SK-N-SH (cell line): Measurements from ENCODE around the gene PPP5C. TPM values are rescaled to one million over a fixed set of nuclear protein-coding genes. Genes with fewer than 3 reads are reported as not detected.
"Not testable (repeated sequence)": the region's sequence is repeated elsewhere in the genome, so short reads cannot be mapped to it uniquely, and the experiment has no call there.

Source experiments
- CTCF ChIA-PET: fragments of 300-600, 350-600 bp; formaldehyde crosslinking; extraction: SDS; loops from one replicate; lab custom pipeline; 2021; lab: Yijun Ruan, JAX
- POLR2A ChIA-PET: fragments of 350-600 bp; sonication (Branson Sonifier 250); formaldehyde crosslinking; extraction: SDS; loops from one replicate; lab custom pipeline; 2020; ENCODE audit warnings: antibody characterized with exemption, inconsistent platforms; lab: Yijun Ruan, JAX
- DNase-seq: peaks from one replicate; pipeline ENCODE4 v3.0.0; 2012
- H2AFZ ChIP-seq: fragments of 200-600 bp; sonication (generic); 2 replicates; pipeline ENCODE4 v1.8.1; 2016; ENCODE audit warnings: antibody characterized with exemption, mild to moderate bottlenecking, low read depth
- H3F3A ChIP-seq: fragments of 200-600 bp; sonication (generic); replicated peaks from 2 replicates; pipeline ENCODE3; 2016; ENCODE audit warnings: antibody characterized with exemption, mild to moderate bottlenecking; ENCODE audit not compliant: insufficient read depth
- H3K27ac ChIP-seq, 2 experiments: fragments of 200-500 bp in 1 of 2; fragments of 200-600 bp in 1 of 2; sonication (Bioruptor generic) in 1 of 2; sonication (generic), shearing (Covaris generic) in 1 of 2; 2 replicates each; pipeline versions ENCODE4 v1.5.1 to v1.6.1; 2014 to 2016; ENCODE audit warnings: low read depth in 2 of 2, inconsistent platforms in 1 of 2, low read length in 1 of 2, mild to moderate bottlenecking in 1 of 2, mixed read lengths in 1 of 2
- H3K27me3 ChIP-seq: fragments of 200-600 bp; sonication (generic), shearing (Covaris generic); 2 replicates; pipeline ENCODE4 v1.6.1; 2016; ENCODE audit warnings: mixed run types; ENCODE audit not compliant: insufficient read depth
- H3K36me3 ChIP-seq, 2 experiments: fragments of 200-500 bp in 1 of 2; fragments of 200-600 bp in 1 of 2; sonication (Bioruptor generic) in 1 of 2; sonication (generic) in 1 of 2; replicated peaks in 1 of 2; 2 replicates each; pipeline versions ENCODE3 to v1.5.1; 2014 to 2016; ENCODE audit warnings: low read length in 1 of 2, mild to moderate bottlenecking in 1 of 2; ENCODE audit not compliant: insufficient read depth in 2 of 2, control insufficient read depth in 1 of 2
- H3K4me1 ChIP-seq, 2 experiments: fragments of 200-500 bp in 1 of 2; fragments of 200-600 bp in 1 of 2; sonication (Bioruptor generic) in 1 of 2; sonication (generic), shearing (Covaris generic) in 1 of 2; 2 replicates each; pipeline versions ENCODE4 v1.5.1 to v1.6.1; 2014 to 2016; ENCODE audit warnings: low read depth in 1 of 2, low read length in 1 of 2, mixed run types in 1 of 2; ENCODE audit not compliant: insufficient read depth in 2 of 2, control insufficient read depth in 1 of 2
- H3K4me2 ChIP-seq: fragments of 200-600 bp; sonication (generic), shearing (Covaris generic); 2 replicates; pipeline ENCODE4 v1.6.1; 2017; ENCODE audit warnings: mixed run types
- H3K4me3 ChIP-seq, 2 experiments: fragments of 200-500 bp in 1 of 2; fragments of 200-600 bp in 1 of 2; sonication (Bioruptor generic) in 1 of 2; sonication (generic), shearing (Covaris generic) in 1 of 2; 2 replicates each; pipeline versions ENCODE4 v1.5.1 to v1.8.1; 2014 to 2016; ENCODE audit warnings: low read depth in 2 of 2, inconsistent platforms in 1 of 2, low read length in 1 of 2, mild to moderate bottlenecking in 1 of 2, mixed read lengths in 1 of 2, moderate library complexity in 1 of 2
- H3K79me2 ChIP-seq: fragments of 200-600 bp; sonication (generic); 2 replicates; pipeline ENCODE4 v1.8.1; 2017; ENCODE audit warnings: mild to moderate bottlenecking; ENCODE audit not compliant: insufficient read depth
- H3K9ac ChIP-seq: fragments of 200-600 bp; sonication (generic); 2 replicates; pipeline ENCODE4 v1.6.1; 2017; ENCODE audit warnings: mixed run types
- H3K9me2 ChIP-seq: fragments of 200-600 bp; sonication (generic); 2 replicates; pipeline ENCODE4 v1.6.1; 2017; ENCODE audit warnings: mixed run types
- H3K9me3 ChIP-seq: fragments of 200-600 bp; sonication (generic); 2 replicates; pipeline ENCODE4 v1.6.1; 2017; ENCODE audit warnings: mixed run types, mild to moderate bottlenecking, moderate library complexity
- H4K20me1 ChIP-seq: fragments of 200-600 bp; sonication (generic); 2 replicates; pipeline ENCODE4 v1.6.1; 2017; ENCODE audit warnings: mild to moderate bottlenecking, mixed run types; ENCODE audit not compliant: insufficient read depth
- CHD2 ChIP-seq: fragments of 150-350 bp; IDR thresholded peaks from 2 replicates; pipeline ENCODE4 v1.6.1; 2018; ENCODE audit warnings: low read length; ENCODE audit not compliant: partially characterized antibody
- ELF1 ChIP-seq: IDR thresholded peaks from 2 replicates; pipeline ENCODE4 v1.4.0; 2012
- EP300 ChIP-seq, 2 experiments: IDR thresholded peaks; 2 replicates each; pipeline versions ENCODE4 v1.4.0 to v1.6.1; 2012; ENCODE audit warnings: borderline replicate concordance in 1 of 2, low read depth in 1 of 2, low read length in 1 of 2
- FOSL2 ChIP-seq: IDR thresholded peaks from 2 replicates; pipeline ENCODE4 v1.4.0; 2012; ENCODE audit warnings: low read depth, mild to moderate bottlenecking, moderate library complexity, borderline replicate concordance
- FOXJ3 ChIP-seq: sonication (generic); formaldehyde crosslinking; IDR thresholded peaks from 2 replicates; pipeline ENCODE4 v1.5.1; 2020; ENCODE audit warnings: mild to moderate bottlenecking, missing genetic modification reagents
- MAX ChIP-seq: IDR thresholded peaks from 2 replicates; pipeline ENCODE4 v1.4.0; 2012; ENCODE audit warnings: low read depth
- MXI1 ChIP-seq: IDR thresholded peaks from 2 replicates; pipeline ENCODE4 v1.6.1; 2012; ENCODE audit warnings: mild to moderate bottlenecking, low read depth, low read length, improper control_type of control experiment
- NRF1 ChIP-seq: IDR thresholded peaks from 2 replicates; pipeline ENCODE4 v1.6.1; 2012; ENCODE audit warnings: low read depth, mild to moderate bottlenecking, low read length
- PBX3 ChIP-seq: IDR thresholded peaks from 2 replicates; pipeline ENCODE4; 2012
- POLR2AphosphoS5 ChIP-seq: IDR thresholded peaks from 2 replicates; pipeline ENCODE4 v1.6.1; 2012; ENCODE audit warnings: low read depth, low read length
- RCOR1 ChIP-seq: fragments of 150-350 bp; IDR thresholded peaks from 2 replicates; pipeline ENCODE4 v1.6.1; 2017; ENCODE audit warnings: antibody characterized with exemption, low read length
- REST ChIP-seq: IDR thresholded peaks from 2 replicates; pipeline ENCODE4 v1.6.1; 2012; ENCODE audit warnings: mild to moderate bottlenecking, low read depth, low read length, moderate library complexity
- RFX5 ChIP-seq: IDR thresholded peaks from 2 replicates; pipeline ENCODE4 v1.6.1; 2012; ENCODE audit warnings: mild to moderate bottlenecking, improper control_type of control experiment, low read length
- RXRA ChIP-seq: IDR thresholded peaks from 2 replicates; pipeline ENCODE4 v1.4.0; 2012; ENCODE audit warnings: low read depth, mild to moderate bottlenecking, borderline replicate concordance
- SIN3A ChIP-seq: IDR thresholded peaks from 2 replicates; pipeline ENCODE4 v1.6.1; 2012; ENCODE audit warnings: low read depth, mild to moderate bottlenecking, low read length, moderate library complexity, borderline replicate concordance
- SMC3 ChIP-seq: IDR thresholded peaks from 2 replicates; pipeline ENCODE4 v1.6.1; 2012; ENCODE audit warnings: low read depth, low read length, improper control_type of control experiment
- YY1 ChIP-seq: IDR thresholded peaks from 2 replicates; pipeline ENCODE4 v1.4.0; 2012; ENCODE audit warnings: low read depth, mild to moderate bottlenecking
- WGBS: methylation state at CpG from one replicate; pipeline ENCODE4 v1.1.6; 2017; ENCODE audit warnings: low lambda C conversion rate; 5-methylcytosine and 5-hydroxymethylcytosine counted together
- polyA plus RNA-seq, 3 experiments: library from polyadenylated mRNA; depleted of rRNA; stranded (reverse); fragments of >200 nt; gene quantifications; 2 replicates each; pipeline ENCODE4 v1.2.3, GENCODE V29; 2012

The PPP5C gene
- polyA plus RNA-seq, 1 of the 3 experiments (the other 2 are of a cell fraction) = 162 TPM

GRCh38 chr19:46413262-46414031, 66.6 kb downstream of the PPP5C start, which contains the start of gene CCDC8:
Gene CCDC8, minus strand, starts transcription at chr19:46413564. Its CDS starts 754 bp downstream, at chr19:46412810.
- Histone ChIP-seq H3F3A (no peaks in the 10 kb centered on the region), H3K4me3 (no peak within 1 kb of the TSS), H3K4me1 (peaks cover 4 to 8% of the 10 kb centered on the region in 2 experiments; a peak in 3 of 4 replicates), H3K36me3 (no peaks in the 10 kb centered on the region), H3K9me2 (no peaks in the 10 kb centered on the region), H3K27me3 (no peaks in the 10 kb centered on the region), H4K20me1 (no peaks in the 10 kb centered on the region), H2AFZ (no peak within 1 kb of the TSS), H3K9ac (no peak within 1 kb of the TSS), H3K79me2 (no peaks in the 10 kb centered on the region), H3K4me2 (no peak within 1 kb of the TSS), H3K9me3 (no peaks in the 10 kb centered on the region), H3K27ac (no peak within 1 kb of the TSS)
- ChIA-PET CTCF (interaction anchor here (5.7 kb wide), 1 partner anchor 12 kb away, joined by 31 read pairs; no protein-coding TSS in a partner anchor), POLR2A (no interaction called here)
- DNase-seq = no peak
- 94% methylated on average over 31 of the region's 46 CpGs for WGBS
- TF ChIP-seq MXI1 = no peak
- TF ChIP-seq YY1 = no peak
- TF ChIP-seq ELF1 = no peak
- TF ChIP-seq RFX5 = no peak
- TF ChIP-seq RCOR1 = no peak
- TF ChIP-seq CHD2 = no peak
- TF ChIP-seq PBX3 = no peak
- no peak for TF ChIP-seq FOXJ3 (CRISPR knock-in tag)
- no peak for TF ChIP-seq REST
- TF ChIP-seq RXRA = no peak
- TF ChIP-seq SIN3A = no peak
- no peak for TF ChIP-seq NRF1
- no peak for TF ChIP-seq SMC3
- no peak for TF ChIP-seq EP300 (IDR thresholded peaks at IDR 0.05; ENCODE audit: borderline replicate concordance in 1 of 2, low read depth in 1 of 2, low read length in 1 of 2)
- TF ChIP-seq FOSL2 = no peak
- no peak for TF ChIP-seq MAX
- TF ChIP-seq POLR2AphosphoS5 = no peak

GRCh38 chr19:46414899-46415298, 68.0 kb downstream of the PPP5C start:
- H3K79me2 ChIP-seq, H3K9ac ChIP-seq, H3K4me3 ChIP-seq, H4K20me1 ChIP-seq, H3K4me2 ChIP-seq, H3F3A ChIP-seq, H3K9me3 ChIP-seq, H3K27me3 ChIP-seq, H3K4me1 ChIP-seq, POLR2A ChIA-PET, DNase-seq, H3K27ac ChIP-seq, H2AFZ ChIP-seq, H3K36me3 ChIP-seq, H3K9me2 ChIP-seq: not testable (repeated sequence)
- CTCF ChIA-PET = interaction anchor here (4.1 kb wide), 1 partner anchor 12 kb away, joined by 24 read pairs; no protein-coding TSS in a partner anchor
- 96% methylated on average over 22 of the region's 22 CpGs for WGBS
